HG03442 (cell line): ENCODE data around the gene TNRC18.
"Not testable (repeated sequence)": the region's sequence is repeated elsewhere in the genome, so short reads cannot be mapped to it uniquely, and the experiment has no call there.

Experiments
- ATAC-seq: cut with Tn5 transposase; IDR thresholded peaks from one replicate; pipeline ENCODE4 v1.9.1; 2021; ENCODE audit warnings: mild to moderate bottlenecking, moderate library complexity; ENCODE audit not compliant: unreplicated experiment

TNRC18 gene

GRCh38 chr7:5381071-5381772, 42.4 kb downstream of the TNRC18 start:
- no peak for ATAC-seq

- ATAC-seq, result no peak
These were observed 43.1 kb downstream of the TNRC18 start for GRCh38 chr7:5380350-5381070.

- ATAC-seq, result no peak
These were observed 44.1 kb downstream of the TNRC18 start for GRCh38 chr7:5379546-5379945.

GRCh38 chr7:5377816-5378215, 45.8 kb downstream of the TNRC18 start:
- no peak for ATAC-seq

GRCh38 chr7:5377279-5377678, 46.4 kb downstream of the TNRC18 start:
- ATAC-seq, result no peak

GRCh38 chr7:5375925-5376324, 47.7 kb downstream of the TNRC18 start:
- no peak for ATAC-seq

- ATAC-seq, result no peak
These were observed 49.2 kb downstream of the TNRC18 start for GRCh38 chr7:5374464-5374863.

GRCh38 chr7:5373300-5373699, 50.3 kb downstream of the TNRC18 start:
- ATAC-seq, result no peak

GRCh38 chr7:5370454-5371353, 52.9 kb downstream of the TNRC18 start:
- no peak for ATAC-seq

- no peak for ATAC-seq
These were observed 56.0 kb downstream of the TNRC18 start for GRCh38 chr7:5367661-5368060.

- ATAC-seq, result peak; percentile 50
These were observed 57.5 kb downstream of the TNRC18 start for GRCh38 chr7:5365976-5366625.

GRCh38 chr7:5363729-5364128, 59.9 kb downstream of the TNRC18 start:
- ATAC-seq, result peak; percentile 58

- no peak for ATAC-seq
These were observed 61.2 kb downstream of the TNRC18 start for GRCh38 chr7:5362466-5362865.

GRCh38 chr7:5361446-5362127, 62.0 kb downstream of the TNRC18 start:
- no peak for ATAC-seq

GRCh38 chr7:5360971-5361370, 62.7 kb downstream of the TNRC18 start:
- no peak for ATAC-seq

GRCh38 chr7:5360451-5360850, 63.2 kb downstream of the TNRC18 start:
- ATAC-seq, result no peak

GRCh38 chr7:5360021-5360420, 63.6 kb downstream of the TNRC18 start:
- not testable (repeated sequence) for ATAC-seq

- ATAC-seq, result no peak
These were observed 64.3 kb downstream of the TNRC18 start for GRCh38 chr7:5359344-5359743.

- no peak for ATAC-seq
These were observed 65.7 kb downstream of the TNRC18 start for GRCh38 chr7:5357951-5358350.

- ATAC-seq, result no peak
These were observed 66.9 kb downstream of the TNRC18 start for GRCh38 chr7:5356751-5357119.
